ENCODE results near the gene NBPF9.
"Not testable (repeated sequence)": the region's sequence is repeated elsewhere in the genome, so short reads cannot be mapped to it uniquely, and the experiment has no call there.

The NBPF9 gene, protein sequence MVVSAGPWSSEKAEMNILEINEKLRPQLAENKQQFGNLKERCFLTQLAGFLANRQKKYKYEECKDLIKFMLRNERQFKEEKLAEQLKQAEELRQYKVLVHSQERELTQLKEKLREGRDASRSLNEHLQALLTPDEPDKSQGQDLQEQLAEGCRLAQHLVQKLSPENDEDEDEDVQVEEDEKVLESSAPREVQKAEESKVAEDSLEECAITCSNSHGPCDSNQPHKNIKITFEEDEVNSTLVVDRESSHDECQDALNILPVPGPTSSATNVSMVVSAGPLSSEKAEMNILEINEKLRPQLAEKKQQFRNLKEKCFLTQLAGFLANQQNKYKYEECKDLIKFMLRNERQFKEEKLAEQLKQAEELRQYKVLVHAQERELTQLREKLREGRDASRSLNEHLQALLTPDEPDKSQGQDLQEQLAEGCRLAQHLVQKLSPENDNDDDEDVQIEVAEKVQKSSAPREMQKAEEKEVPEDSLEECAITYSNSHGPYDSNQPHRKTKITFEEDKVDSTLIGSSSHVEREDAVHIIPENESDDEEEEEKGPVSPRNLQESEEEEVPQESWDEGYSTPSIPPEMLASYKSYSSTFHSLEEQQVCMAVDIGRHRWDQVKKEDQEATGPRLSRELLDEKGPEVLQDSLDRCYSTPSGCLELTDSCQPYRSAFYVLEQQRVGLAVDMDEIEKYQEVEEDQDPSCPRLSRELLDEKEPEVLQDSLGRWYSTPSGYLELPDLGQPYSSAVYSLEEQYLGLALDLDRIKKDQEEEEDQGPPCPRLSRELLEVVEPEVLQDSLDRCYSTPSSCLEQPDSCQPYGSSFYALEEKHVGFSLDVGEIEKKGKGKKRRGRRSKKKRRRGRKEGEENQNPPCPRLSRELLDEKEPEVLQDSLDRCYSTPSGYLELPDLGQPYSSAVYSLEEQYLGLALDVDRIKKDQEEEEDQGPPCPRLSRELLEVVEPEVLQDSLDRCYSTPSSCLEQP (N-terminal part only)

DNA sequence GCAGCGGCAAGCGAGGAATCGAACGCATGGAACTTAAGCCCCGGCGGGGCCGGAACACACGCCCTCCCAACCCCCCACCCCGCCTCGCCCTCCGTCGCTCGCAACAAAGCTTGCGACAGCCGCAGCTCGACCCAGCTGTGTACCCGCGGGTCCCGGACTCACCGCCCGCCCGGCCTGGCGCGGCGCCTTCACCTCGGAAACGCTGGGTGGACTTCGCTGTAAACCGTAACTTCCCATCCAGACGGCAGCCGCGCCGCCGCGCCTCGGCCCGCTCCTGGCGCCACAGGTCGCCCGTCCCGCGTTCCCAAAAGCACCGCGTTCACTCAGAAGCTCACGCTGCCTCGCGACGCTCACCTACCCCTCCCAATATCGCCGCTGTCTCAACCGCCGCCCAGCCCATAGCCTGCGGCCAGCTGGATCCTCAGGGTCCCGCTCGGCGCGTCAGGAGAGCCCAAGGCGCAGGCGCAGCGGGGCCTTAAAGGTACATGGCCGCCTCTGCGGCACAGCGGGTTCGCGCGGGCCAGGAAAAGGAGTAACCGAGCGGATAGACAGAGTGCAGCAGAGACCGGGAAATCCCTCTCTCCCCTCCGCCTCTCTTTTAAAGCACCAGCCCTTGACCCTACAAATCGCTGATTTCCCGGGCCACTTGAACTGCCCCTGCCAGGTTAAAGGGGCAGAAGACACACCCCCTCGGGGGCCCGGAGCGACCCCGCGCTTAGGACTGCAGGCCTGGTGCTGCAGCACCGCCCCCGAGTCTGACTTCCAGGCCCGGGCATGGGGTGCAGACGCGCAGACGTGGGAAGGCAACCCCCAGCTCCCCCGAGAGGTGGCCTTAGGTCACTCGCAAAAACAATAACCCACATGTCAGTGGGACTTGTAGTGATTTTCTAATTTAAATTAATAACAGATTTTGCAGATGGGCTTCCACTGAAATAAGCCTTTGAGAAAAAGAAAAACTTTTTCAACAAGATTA, at the start of gene NBPF9:
TSS of gene NBPF9 (minus strand) at position 443 of the 973 bp plus-strand sequence. CDS start 21,412 bp downstream, outside the sequence.
- DNase-seq, result peak; percentile 44 to 58

DNA sequence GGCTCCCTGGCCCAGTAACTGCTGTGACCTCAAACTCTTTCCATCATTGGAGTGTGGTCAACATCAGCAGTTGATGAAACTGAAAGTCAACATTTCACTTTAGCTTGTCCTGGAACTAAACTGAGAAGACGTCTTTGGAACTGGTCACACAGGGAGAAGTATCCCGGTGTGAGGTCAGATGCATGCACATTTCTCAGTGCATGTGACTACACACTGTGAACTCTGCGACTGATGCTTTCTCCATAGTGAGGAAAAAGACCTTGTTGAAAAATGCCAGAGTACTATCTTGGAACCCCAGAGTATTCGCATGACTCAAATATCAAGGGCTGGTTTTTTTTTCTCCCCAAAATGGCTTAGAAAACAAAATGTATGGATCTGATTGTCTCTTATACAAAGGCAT, 46.6 kb upstream of the NBPF9 start:
- not testable (repeated sequence) for DNase-seq

DNA sequence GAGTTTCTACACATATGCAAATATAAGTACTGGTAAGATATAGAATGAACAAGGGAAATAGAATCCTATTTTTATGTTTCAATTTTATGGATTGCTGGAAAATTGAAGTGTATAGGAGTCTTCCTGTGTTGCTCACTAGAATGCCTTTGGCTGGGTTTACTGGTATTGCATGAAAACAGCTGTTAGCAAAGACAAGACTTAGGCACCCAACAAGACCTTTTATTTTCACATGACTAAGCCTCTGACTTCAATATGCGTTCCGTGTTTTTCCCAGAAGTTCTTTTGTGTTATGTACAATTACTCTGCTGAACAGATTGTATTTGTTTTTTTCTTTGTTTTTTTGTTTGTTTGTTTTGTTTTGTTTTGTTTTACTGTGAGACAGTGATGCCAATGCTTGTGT, 34.2 kb upstream of the NBPF9 start:
- not testable (repeated sequence) for DNase-seq

DNA sequence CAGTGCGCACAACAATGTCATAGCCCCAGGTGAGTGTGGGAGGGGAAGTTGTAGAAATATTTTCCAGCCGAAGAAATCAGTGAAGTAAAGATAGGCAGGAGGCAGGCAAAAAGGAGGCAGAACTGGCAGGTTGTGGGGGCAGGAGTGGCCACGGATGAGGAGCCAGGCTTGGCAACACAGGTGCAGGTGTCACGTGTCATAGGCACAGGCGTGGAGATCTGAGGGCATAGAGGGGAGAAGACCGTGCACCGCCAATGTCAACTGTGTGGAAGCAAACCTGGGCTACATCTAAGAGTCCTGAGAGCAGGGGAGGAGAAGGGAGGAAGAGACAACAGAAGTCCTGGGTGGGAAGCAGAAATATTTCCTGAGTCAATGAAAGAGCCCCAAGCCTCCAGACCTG, 27.6 kb upstream of the NBPF9 start:
- DNase-seq, result not testable (repeated sequence)

DNA sequence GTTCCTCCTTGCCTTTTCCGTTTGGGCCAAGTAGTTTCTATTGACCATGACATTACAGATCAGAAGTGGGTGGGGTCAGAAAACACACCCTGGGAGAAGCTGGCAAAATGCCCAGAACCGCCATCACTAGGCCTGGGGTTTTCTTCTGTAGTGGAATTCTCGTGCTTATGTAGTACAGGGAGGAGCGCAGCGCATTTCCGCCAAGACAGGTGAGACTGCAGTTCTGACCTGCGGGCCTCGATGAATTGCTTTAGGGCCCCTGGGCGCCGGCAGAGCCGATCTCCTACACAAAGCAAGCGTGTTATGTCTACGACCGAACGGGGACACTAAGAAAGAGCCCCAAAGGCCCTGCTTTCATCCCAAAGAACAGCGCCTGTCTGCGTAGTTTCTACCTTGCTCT, 25.9 kb upstream of the NBPF9 start:
- DNase-seq, result not testable (repeated sequence)

DNA sequence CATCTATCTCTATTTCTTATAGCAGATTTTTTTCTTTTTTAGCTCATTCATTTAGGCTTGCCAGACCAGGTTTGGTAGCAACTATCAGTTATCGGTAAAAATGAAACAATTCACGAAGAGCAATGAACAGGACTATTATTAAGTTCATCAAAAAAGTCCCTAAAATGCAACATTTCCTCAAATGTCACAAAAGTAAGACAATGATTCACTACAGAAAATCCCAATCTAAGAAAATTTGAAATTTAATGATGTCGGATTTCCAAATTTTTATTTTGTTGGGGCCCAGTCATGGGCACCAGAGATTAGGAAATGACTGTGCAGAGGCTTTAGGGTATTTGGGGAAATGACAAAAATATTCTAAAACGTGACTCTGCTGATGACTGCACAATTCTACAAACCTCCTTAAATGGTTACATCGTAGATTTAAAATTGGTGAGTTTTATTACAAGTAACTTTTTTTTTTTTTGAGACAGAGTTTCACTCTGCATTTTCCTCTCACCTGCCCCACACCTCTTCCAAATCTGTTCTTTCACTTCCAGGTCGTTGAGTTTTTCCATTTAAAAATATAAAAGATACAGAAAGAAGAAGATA, 23.3 kb upstream of the NBPF9 start:
- not testable (repeated sequence) for DNase-seq

DNA sequence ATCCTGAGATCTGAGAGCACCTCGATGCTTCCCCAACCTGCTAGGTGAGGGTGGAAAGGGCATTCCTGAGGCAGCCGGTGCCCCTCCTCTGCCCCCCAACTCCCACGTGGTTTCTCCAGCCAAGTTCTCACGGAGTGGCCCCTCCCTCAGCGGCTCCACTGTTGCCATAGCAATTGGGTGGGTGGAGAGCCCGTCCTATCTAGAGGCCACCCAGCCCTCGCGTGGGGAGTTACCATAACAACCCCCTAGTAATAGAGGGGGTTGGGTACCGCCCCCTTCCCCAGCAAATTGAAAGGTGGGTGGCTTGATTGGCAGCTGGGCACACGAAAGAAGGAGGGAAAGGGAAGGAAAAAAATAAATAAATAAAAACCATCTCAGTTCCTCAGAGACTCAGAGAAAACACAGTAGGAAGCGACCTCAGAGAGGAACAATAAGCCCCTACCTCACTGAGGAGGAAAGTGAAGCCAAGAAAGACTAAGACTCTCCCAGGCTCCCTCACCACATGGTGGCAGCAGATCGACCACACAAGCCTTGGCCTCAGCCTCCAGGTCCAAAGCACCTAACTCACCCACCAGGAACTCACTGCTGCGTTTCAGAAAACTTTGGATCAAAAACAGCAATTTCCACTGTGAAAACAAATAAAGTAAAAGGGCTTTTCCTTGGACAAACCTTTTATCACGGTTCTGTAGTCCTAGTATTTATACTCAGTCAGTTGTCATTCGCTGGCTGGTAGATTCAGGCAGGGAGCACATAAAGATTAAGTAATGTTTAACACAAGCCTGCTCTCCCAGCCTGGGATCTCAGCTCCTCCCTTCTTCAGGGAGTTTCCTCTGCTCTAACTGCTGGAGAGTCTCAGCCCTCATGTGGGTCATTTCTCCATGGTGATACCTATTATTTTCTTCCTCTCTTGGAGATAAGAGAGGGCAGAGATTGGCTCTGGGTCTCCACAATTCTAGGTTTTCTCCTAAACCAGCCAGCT, 20.9 kb upstream of the NBPF9 start:
- DNase-seq, result peak; percentile 4 to 15

DNA sequence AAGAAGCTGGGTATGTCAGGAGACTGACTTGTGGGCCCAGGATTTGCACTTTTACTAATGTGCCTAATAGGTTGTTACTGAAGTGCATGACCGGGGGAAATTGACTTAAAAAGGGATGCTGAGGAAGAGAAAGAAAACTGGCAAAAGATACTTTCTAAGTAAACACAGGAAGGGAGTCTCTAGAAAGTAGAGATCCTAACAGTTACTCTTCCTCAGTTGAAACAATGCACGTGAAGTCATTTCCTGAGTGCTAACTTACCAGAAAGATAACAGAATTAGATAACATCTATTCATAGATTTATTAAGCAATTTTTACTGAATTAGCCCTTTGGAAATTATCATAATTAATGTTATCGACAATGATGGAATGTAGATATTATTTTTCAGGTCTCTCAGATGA, 9.5 kb upstream of the NBPF9 start:
- DNase-seq, result not testable (repeated sequence)

DNA sequence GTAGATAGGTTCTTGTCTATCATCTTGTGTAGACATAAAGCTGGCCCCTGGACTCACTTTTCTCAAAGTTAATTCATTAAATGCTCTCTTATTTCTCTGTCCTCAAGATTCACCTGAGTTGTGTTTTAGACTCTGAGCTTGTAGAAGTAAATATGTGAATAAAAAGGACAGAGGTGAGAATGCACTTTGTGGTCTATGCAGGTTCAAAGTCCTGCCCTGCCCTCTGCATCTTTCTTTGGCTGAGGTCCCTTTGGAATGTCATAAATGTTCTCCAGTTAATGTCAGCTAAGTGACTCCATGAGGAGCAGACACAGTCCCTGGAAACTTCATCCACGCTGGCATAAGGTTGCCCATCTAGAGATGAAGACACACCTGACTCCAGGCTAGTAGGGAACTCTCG, 7.0 kb upstream of the NBPF9 start:
- not testable (repeated sequence) for DNase-seq

DNA sequence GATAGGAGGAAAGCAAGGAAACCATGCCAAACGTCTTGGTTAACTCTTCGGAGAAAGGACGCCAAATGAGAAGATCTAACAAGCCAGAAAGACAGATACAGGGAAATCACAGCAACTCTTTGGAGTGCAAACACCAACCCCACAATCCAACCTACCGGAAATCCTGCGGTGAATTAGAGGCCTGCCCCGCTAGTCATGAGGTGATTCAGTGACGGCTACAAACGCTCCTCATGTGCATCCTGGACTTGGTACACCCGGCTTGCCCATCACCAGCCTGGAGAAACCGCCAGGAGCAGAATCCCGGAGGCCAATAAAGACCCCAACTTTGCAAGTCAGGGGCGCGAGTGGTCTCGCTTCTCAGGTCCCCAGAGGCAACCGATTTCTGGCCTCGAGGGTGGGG, 777 bp downstream of the NBPF9 start:
- DNase-seq, result peak; percentile 30 to 35

DNA sequence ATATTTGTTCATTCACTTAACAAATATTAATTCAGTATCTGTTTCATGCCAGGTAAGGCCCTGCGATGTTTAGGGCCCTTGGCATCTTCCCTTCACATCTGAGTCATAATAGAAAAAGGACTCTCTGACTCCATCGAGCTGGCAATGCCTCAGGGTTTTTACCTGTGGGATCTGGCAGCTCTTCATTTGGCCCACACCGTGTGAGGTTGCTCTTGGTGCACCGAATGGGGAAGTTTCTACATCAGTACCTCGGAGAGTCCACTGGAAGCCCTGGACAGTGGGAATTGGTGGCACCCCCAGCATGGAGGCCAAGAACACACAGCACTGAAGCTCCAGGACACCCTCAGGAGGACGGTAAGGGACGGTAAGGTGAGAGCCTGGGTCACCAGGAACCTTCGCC, 5.1 kb downstream of the NBPF9 start:
- not testable (repeated sequence) for DNase-seq

DNA sequence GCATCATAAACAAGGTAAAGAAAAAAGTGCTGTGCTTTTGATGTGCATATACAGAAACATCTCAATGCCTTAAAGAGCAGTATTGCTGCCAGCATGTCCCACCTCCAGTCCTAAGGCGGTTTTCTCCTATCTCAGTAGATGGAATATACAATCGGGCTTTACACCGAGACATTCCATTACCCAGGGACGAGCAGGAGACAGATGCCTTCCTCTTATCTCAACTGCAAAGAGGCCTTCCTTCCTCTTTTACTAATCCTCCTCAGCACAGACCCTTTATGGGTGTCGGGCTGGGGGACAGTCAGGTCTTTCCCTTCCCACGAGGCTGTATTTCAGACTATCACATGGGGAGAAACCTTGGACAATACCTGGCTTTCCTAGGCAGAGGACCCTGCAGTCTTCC, 10.2 kb downstream of the NBPF9 start:
- not testable (repeated sequence) for DNase-seq

DNA sequence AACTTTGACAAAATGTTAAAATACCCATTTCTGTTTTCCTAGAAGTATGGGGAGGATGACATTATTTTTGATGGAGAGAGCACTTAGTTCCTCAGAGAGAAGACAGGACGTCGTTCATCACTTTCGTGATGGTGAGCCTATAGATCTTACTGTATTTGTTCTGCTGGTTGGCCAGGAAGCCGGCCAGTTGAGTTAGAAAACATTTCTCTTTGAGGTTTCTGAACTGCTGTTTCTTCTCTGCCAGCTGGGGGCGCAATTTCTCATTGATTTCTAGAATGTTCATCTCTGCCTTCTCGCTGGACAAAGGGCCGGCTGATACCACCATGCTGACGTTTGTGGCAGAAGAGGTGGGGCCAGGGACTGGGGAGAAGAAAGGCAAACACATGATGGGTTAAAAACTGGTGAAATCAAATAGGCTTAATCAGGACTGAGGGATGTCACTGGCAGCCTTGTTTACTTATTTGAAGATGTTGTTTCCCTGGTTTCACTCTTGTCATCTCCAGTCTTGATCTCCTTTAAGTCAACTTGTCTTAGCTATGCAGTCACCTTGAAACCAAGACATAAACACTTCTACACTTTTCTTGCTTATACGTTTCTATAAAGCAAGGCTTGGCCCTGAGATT, 27.7 kb downstream of the NBPF9 start:
- not testable (repeated sequence) for DNase-seq

DNA sequence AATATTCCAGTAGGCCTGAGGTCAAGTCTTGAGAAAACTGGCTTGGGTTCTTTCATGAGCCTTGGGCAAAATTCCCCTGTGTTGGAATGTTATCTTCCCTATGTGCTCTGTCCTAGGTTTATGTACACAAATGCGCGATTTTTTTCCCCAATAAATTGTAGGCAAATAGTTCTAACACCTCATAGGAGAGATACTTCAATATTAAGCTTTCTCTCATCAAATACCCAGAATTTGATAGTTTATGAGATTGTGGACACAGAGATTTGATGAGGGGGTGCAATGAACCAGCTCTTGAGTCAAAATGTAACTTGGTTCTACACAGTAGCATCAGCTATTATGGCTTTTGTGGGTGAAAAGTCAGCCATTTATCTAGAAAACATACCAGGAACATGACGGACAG, 38.7 kb downstream of the NBPF9 start:
- DNase-seq, result not testable (repeated sequence)

DNA sequence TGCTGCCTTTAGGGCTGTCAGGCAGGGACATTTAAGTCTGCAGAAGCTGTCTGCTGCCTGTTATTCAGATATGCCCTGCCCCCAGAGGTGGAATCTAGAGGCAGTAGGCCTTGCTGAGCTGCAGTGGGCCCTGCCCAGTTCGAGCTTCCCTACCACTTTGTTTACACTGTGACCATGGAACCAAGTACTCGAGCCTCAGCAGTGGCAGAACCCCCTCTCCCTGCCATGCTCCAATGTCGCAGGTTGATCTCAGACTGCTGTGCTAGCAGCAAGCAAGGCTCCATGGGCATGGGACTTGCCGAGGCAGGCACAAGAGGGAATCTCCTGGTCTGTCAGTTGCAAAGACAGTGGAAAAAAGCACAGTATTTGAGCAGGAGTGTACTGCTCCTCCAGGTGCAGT, 60.3 kb downstream of the NBPF9 start:
- DNase-seq, result not testable (repeated sequence)

DNA sequence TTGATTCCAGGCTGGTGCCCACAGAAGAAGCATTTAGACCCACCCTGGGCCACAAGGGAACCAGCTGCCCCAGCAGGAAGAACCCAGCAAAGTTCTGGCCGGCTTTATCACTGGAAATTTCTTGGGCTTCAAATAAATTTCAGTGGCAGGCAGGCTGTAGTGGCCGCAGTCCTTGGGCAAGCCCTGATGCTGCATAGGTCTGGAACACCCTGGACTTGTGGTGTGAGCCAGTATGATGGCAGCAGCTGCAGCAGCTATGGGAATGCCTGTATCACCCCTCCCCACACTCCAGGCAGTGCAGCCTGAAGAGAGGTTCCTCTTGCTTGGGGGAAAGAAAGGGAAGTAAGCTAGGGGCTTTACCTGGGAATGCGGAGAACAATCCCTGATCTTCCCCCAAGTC, 69.4 kb downstream of the NBPF9 start:
- DNase-seq, result not testable (repeated sequence)

DNA sequence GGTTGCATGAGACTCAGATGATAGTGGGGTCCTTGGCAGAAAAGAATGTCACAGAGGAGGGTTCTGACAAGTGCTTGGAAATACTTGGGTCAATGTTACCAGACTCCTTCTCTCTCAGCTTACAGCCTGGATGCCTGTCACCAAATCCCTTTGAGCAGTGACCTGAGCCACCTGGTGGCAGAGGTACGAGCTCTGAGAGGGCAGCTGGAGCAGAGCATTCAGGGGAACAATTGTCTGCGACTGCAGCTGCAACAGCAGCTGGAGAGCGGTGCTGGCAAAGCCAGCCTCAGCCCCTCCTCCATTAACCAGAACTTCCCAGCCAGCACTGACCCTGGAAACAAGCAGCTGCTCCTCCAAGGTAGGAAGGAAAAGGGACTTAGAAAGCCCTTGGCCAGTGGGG, 79.0 kb downstream of the NBPF9 start:
- not testable (repeated sequence) for DNase-seq

DNA sequence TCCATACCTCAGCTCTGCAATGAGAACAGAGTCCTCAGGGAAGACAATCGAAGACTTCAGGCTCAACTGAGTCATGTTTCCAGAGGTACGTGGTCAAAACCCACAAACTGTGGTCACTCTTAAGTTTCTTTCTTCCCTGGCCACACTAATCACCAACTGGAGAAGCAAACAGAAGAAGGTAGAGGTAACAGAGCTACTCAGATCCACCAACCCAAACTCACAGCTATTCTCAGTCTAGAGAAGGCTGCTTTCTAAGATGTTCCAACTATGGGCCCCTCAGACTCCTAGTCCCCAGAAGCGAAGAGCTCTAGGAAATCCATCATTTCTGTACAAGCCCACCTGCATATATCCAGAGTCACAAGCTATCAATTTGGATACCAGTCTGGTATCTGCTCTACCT, 84.8 kb downstream of the NBPF9 start:
- DNase-seq, result not testable (repeated sequence)

DNA sequence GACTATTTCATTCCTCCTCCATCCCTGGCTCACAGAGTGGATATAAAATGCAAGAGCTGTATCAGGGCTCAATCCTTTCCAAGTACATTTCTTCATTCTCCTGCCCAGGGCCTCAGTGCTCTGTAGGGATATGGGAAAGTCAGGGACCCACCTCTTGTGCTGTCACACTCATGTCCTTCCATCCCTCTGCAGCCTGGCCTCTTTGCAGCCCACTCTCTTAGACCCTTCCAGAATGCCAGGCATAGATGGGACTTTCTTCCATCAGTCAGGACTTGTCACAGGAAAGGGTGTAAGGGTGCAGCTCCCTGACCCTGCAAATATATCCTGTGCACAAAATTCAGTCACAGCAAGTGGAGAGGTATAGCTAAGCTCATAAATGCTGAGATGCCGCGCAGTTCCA, 86.7 kb downstream of the NBPF9 start:
- DNase-seq, result not testable (repeated sequence)

DNA sequence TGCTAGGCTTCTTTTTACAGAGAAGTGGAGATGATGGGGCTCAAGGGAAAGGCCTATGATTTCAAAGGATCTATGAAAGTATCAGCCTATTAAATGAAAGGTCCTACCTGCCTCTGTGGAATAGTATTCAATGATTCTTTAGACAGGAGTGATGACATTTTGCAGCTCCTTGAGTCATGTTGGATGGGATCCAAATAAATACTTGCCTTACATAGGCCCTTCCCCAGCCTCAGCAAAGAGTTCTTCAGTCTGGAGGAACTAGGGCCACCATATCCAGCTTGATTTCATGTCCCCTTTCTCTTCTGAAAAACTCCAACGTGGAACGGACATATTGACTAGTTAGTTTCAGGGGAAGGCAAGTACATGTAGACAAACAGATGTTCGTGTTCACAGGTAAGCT, 87.8 kb downstream of the NBPF9 start:
- not testable (repeated sequence) for DNase-seq

Data from stimulated activated CD4-positive, alpha-beta T cell treated with anti-CD3 and anti-CD28 coated beads, Interleukin-2, amount 100 ng/mL, for 24 hours (primary cell).